ENCODE data around the gene SENP8.

DNA sequence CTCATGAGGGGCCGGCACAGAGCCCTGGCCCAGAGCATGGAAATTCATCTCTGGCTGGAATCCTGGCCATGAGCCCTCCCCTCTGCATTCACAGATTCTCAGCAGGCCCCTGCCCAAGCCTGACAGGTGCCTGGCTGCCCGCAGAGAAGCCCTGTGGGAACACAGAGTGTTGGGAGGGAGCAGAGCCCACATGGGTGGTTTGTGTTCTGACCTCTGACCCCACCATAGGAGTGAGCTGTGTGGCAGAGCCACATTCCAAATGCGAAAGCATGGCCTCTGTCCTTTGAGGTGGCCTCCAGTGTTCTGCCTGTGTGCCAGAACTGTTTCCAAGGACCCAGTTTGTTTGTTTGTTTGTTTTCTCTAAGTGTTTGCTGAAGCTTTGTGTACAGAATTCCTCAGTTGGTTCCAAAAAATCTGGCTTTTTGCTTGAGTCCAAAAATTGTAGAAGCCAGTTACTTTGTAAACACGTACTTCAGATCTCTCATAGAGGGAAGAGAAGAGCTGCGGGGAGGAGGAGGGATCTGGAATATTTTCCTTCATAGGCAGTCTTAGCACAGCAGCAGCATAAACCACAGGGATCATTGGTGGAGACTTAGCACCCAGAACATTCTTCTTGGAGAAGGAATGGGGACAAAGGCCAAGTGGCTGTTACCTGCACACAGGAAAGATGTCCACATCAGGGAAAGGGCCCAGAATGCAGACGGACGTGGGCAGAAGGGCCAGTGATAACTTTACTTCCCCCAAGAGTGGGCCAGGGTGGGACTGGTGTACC, 43.3 kb downstream of the SENP8 start:
- TF ChIP-seq, protein P1, sequence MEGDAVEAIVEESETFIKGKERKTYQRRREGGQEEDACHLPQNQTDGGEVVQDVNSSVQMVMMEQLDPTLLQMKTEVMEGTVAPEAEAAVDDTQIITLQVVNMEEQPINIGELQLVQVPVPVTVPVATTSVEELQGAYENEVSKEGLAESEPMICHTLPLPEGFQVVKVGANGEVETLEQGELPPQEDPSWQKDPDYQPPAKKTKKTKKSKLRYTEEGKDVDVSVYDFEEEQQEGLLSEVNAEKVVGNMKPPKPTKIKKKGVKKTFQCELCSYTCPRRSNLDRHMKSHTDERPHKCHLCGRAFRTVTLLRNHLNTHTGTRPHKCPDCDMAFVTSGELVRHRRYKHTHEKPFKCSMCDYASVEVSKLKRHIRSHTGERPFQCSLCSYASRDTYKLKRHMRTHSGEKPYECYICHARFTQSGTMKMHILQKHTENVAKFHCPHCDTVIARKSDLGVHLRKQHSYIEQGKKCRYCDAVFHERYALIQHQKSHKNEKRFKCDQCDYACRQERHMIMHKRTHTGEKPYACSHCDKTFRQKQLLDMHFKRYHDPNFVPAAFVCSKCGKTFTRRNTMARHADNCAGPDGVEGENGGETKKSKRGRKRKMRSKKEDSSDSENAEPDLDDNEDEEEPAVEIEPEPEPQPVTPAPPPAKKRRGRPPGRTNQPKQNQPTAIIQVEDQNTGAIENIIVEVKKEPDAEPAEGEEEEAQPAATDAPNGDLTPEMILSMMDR (IDR thresholded peaks at IDR 0.05 in 8 of 11, conservative IDR thresholded peaks at IDR 0.05 in 3 of 11) = no peak
- TF ChIP-seq POLR2AphosphoS5 (IDR thresholded peaks at IDR 0.05) = no peak
